Mesodermal cell (in vitro differentiated cells): ENCODE data around the gene SETD1B.
"Not testable (repeated sequence)": the region's sequence is repeated elsewhere in the genome, so short reads cannot be mapped to it uniquely, and the experiment has no call there.

Source experiments
- H3K27ac ChIP-seq: 2 replicates; pipeline ENCODE4 v1.7.0; 2013; ENCODE audit warnings: mild to moderate bottlenecking, low read depth, low read length, moderate library complexity; ENCODE audit not compliant: severe bottlenecking
- H3K36me3 ChIP-seq: 2 replicates; pipeline ENCODE4 v1.7.1; 2013; ENCODE audit warnings: mild to moderate bottlenecking, low read length, moderate library complexity; ENCODE audit not compliant: control insufficient read depth, insufficient read depth
- H3K4me1 ChIP-seq: one replicate; pipeline ENCODE4 v1.7.1; 2013; ENCODE audit warnings: mild to moderate bottlenecking, low read length; ENCODE audit not compliant: insufficient read depth, control insufficient read depth, poor library complexity, severe bottlenecking
- H3K4me3 ChIP-seq: 2 replicates; pipeline ENCODE4 v1.7.0; 2013; ENCODE audit warnings: low read length, control low read depth, mild to moderate bottlenecking; ENCODE audit not compliant: insufficient read depth, poor library complexity, severe bottlenecking; ENCODE audit errors: extremely low read depth
- H3K9me3 ChIP-seq: 2 replicates; pipeline ENCODE4 v1.7.1; 2013; ENCODE audit warnings: mild to moderate bottlenecking, low read length, moderate library complexity; ENCODE audit not compliant: control insufficient read depth
- WGBS, 2 experiments: methylation state at CpG; one replicate each; pipeline ENCODE4 v1.1.5; 2013; ENCODE audit warnings: missing lambda C conversion rate in 2 of 2; ENCODE audit not compliant: insufficient coverage in 2 of 2; 5-methylcytosine and 5-hydroxymethylcytosine counted together

SETD1B gene

DNA sequence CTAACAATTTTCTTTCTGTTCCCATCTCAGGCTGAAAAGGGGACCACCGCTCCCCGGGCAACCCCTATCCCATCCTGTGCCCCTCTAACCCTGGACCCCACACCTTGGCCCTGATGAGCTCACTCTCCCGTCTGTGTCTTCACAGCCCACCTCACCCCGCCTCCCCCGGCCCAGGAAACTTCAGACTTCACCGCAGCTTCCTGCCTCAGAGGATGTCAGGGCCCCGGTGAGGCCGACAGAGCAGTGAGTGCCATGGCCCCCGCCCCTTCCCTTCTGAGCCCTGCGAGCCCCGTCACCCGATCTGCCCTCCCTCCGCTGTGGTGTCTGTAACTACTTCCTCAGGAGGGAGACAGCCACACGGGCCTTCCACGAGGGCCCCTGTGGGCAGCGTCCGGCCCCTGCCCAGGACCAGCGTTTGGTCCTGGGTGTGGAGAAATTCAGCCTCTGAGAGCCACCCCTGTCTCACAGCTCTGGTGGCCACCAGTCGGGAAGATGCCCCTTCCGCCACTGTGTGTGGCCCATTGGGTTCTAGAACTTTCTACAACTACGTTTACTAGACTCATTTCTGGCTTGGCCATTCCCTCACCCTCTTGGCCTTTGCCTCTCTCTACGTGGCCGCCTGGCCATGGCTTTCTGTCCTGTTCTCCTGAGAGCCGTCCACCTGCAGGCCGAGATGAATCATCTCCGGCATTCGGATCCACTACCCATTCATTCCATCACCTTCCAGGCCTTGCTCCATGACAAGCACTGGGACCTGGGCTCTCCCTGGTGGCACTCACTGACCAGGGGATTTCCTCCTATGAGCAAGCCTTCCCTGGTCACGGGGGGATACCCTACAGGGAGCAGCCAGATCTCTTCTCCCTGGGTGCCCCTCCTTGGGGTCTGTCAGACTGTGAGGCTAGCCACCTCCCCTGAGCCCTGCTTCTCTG, 13.7 kb upstream of the SETD1B start:
- H3K4me1 ChIP-seq, result peaks cover 34% of the 10 kb centered on the region
- no peak overlapping the region for H3K4me3 ChIP-seq
- no peaks in the 10 kb centered on the region for H3K9me3 ChIP-seq
- no peaks in the 10 kb centered on the region for H3K36me3 ChIP-seq
- WGBS, 2 experiments, result 82 to 84% methylated on average over 18 to 28 of the region's 28 CpGs
- H3K27ac ChIP-seq, result peak overlapping the region; percentile 23

DNA sequence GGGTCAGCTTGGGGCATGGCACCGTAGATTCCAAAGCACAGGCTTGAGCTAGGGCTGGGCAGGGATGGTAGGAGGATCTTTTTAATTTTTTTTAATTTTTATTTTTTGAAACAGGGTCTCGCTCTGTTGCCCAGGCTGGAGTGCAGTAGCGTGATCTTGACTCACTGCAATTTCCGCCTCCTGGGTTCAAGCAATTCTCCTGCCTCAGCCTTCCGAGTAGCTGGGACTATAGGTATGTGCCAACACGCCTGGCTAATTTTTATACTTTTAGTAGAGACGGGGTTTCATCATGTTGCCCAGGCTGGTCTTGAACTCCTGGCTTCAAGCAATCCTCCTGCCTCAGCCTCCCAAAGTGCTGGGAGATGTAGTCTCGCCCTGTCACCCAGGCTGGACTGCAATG, 13.0 kb upstream of the SETD1B start:
- H3K4me3 ChIP-seq, H3K9me3 ChIP-seq, H3K27ac ChIP-seq, H3K36me3 ChIP-seq: not testable (repeated sequence)
- 91 to 97% methylated on average over 7 to 8 of the region's 8 CpGs for WGBS, 2 experiments
- H3K4me1 ChIP-seq, result peaks cover 37% of the 10 kb centered on the region

- 89 to 91% methylated on average over 8 to 10 of the region's 14 CpGs for WGBS, 2 experiments
- peaks cover 5% of the 10 kb centered on the region for H3K36me3 ChIP-seq
- H3K4me3 ChIP-seq, result peak overlapping the region; percentile 58
- H3K4me1 ChIP-seq, result peaks cover 45% of the 10 kb centered on the region
- H3K27ac ChIP-seq, result no peak overlapping the region
- no peaks in the 10 kb centered on the region for H3K9me3 ChIP-seq
Measured at GRCh38 chr12:121791671-121792551, 11.9 kb upstream of the SETD1B start.

DNA sequence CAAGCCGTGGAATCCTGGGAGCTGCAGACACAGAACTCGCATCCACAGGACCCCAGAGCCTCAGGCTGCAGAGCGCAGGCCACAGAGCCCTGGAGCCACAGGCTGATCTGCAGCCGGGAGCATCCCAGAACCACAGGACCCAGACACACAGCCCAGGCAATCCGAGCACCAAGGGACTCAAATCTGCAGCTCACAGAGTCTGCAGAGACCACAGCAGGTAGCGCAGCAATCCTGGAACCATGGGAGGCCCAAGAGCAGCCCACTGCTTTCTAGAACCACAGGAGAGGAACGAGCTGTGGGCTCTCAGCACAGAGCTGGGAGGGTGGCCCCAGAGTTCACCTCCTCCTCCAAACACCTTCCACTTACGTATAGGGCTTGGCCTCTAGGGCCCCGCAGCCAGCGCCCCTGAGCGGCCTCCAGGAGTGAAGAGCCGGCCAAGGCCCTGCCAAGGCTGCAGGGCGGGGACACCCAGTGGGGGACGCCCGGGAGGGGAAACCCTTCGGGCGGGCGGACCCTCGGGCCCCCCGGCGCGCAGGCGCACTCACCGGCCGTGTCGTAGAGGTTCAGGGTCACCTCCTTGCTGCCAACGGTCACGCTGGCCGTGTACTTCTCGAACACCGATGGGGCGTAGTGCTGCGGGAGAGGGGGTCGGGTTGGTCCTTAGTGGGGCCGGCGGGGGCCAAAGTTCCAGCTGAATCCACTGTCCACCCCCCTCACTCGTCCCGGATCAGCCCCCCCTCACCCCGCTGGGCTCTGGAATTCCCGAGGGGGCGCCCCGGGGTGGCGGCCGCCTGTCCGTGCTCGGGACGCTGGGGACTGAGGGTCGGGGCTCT, 11.0 kb upstream of the SETD1B start:
- Histone ChIP-seq H3K4me1 (peaks cover 54% of the 10 kb centered on the region), H3K36me3 (peaks cover 7% of the 10 kb centered on the region), H3K9me3 (no peaks in the 10 kb centered on the region), H3K4me3 (peak overlapping the region; percentile 58), H3K27ac (no peak overlapping the region)
- 21 to 25% methylated on average over 33 to 39 of the region's 48 CpGs for WGBS, 2 experiments

GRCh38 chr12:121793440-121793837, 10.4 kb upstream of the SETD1B start, which contains the start of gene RHOF:
Gene RHOF, minus strand, starts transcription at chr12:121793688. Its CDS starts 55 bp downstream, at chr12:121793633.
- 0 to 1% methylated on average over 33 of the region's 36 CpGs for WGBS, 2 experiments
- Histone ChIP-seq H3K4me3 (peak within 1 kb of the TSS; percentile 58), H3K36me3 (peaks cover 13% of the 10 kb centered on the region), H3K4me1 (peaks cover 60% of the 10 kb centered on the region), H3K27ac (peak within 1 kb of the TSS; percentile 80), H3K9me3 (no peaks in the 10 kb centered on the region)

DNA sequence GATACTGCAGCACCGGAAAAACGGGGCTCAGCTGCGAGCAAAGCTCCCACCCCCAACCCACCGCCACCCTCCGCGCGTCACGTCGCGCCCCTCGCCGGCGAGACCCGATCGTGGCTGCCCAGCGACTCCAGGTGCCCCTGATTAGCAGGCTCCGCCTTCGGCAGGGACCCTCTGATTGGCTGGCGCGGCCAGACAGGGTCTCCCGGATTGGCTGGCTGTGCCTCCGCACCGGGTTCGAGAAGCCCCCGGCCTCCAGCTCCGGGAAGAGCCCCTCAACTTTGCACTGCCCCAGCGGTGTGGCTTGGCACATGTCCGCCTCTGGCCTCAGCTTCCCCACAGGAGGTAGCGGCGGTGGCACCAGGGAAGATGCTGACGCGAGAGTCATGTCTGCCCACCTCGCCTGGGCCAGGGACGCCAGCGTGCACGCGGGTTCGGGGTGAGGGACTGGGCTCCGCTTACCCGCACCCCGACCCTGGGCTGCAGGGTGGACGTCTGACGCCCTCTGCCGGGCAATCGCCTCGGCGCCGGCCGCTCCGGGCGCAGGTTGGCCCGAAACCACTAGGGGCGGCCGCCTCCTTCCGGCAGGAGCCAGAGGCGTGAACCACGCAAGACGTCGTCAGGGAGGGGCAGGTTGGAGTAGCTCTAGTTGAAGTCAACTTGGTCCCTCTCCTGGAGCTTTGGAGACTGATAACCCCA, 9.8 kb upstream of the SETD1B start:
- 0% methylated on average over 40 to 52 of the region's 59 CpGs for WGBS, 2 experiments
- Histone ChIP-seq H3K4me3 (peak overlapping the region; percentile 58), H3K27ac (peak overlapping the region; percentile 80)

GRCh38 chr12:121794534-121795033, 9.2 kb upstream of the SETD1B start:
- WGBS, 2 experiments, result 7 to 18% methylated on average over 9 to 12 of the region's 13 CpGs

More for the DNA sequence above, 9.8 kb upstream of the SETD1B start:
- Histone ChIP-seq H3K36me3 (peaks cover 19% of the 10 kb centered on the region), H3K4me1 (peaks cover 66% of the 10 kb centered on the region), H3K9me3 (no peaks in the 10 kb centered on the region)

GRCh38 chr12:121795034-121795968, 8.5 kb upstream of the SETD1B start:
- 44 to 51% methylated on average over 13 to 15 of the region's 15 CpGs for WGBS, 2 experiments
- no peaks in the 10 kb centered on the region for H3K9me3 ChIP-seq
- H3K27ac ChIP-seq, result peak overlapping the region; percentile 80
- peaks cover 58% of the 10 kb centered on the region for H3K4me1 ChIP-seq
- peak overlapping the region; percentile 58 for H3K4me3 ChIP-seq
- peaks cover 19% of the 10 kb centered on the region for H3K36me3 ChIP-seq

More at GRCh38 chr12:121794534-121795033, 9.2 kb upstream of the SETD1B start:
- H3K27ac ChIP-seq, result peak overlapping the region; percentile 80
- peaks cover 65% of the 10 kb centered on the region for H3K4me1 ChIP-seq
- peak overlapping the region; percentile 58 for H3K4me3 ChIP-seq
- H3K36me3 ChIP-seq, result peaks cover 19% of the 10 kb centered on the region
- H3K9me3 ChIP-seq, result no peaks in the 10 kb centered on the region
